K562 (cell line): ENCODE data around the gene EDDM13. TPM values are rescaled to one million over a fixed set of nuclear protein-coding genes. Genes with fewer than 3 reads are reported as not detected.

ENCODE experiments used
- ATAC-seq: fragments of 200-7000 bp; cut with Tn5 transposase; 3 replicates; pipeline ENCODE4 v1.9.1; 2020; ENCODE audit warnings: moderate library complexity
- BruUV-seq: library from RNA; stranded (reverse); fragments of 400-500 nt; replicated peaks from 2 replicates; lab custom pipeline; 2021; lab: Mats Ljungman, UMichigan
- CTCF ChIA-PET: fragments of 300-600 bp; formaldehyde crosslinking; extraction: SDS; loops from one replicate; lab custom pipeline; 2021; ENCODE audit warnings: low intra/inter-chr PET ratio; lab: Yijun Ruan, JAX
- POLR2A ChIA-PET: fragments of 300-600, 350-650 bp; sonication (Branson Sonifier 250); formaldehyde crosslinking; extraction: SDS; loops from one replicate; lab custom pipeline; 2021; ENCODE audit warnings: antibody characterized with exemption, inconsistent platforms; lab: Yijun Ruan, JAX
- DNase-seq, 4 experiments: peaks; one replicate each; pipeline versions ENCODE4 v3.0.0 to v3.0.0-alpha.2; 2011 to 2018; ENCODE audit warnings: low spot score in 3 of 4, mixed read lengths in 3 of 4; ENCODE audit errors: extremely low read depth in 1 of 4
- FAIRE-seq: peaks from 2 replicates; lab custom pipeline; 2011; peaks lifted over from hg19 to GRCh38; lab: Jason Lieb, UNC
- H2AFZ ChIP-seq: 2 replicates; pipeline ENCODE4 v1.6.0; 2011; ENCODE audit warnings: low read depth, low read length, control low read depth, inconsistent platforms
- H3K27ac ChIP-seq: fragments of 200-600 bp; 3 replicates; pipeline ENCODE4 v1.8.0; 2011; ENCODE audit warnings: low read depth, mild to moderate bottlenecking, control low read depth, inconsistent platforms, low read length, moderate library complexity, mixed read lengths; ENCODE audit errors: extremely low read depth
- H3K27me3 ChIP-seq, 2 experiments: fragments of 300-600 bp in 1 of 2; 2 replicates in 1 of 2; 3 replicates in 1 of 2; pipeline versions ENCODE4 v1.6.0 to v1.8.0; 2011; ENCODE audit warnings: inconsistent platforms in 2 of 2, low read length in 2 of 2, mild to moderate bottlenecking in 1 of 2, mixed read lengths in 1 of 2, moderate library complexity in 1 of 2; ENCODE audit not compliant: control insufficient read depth in 2 of 2, insufficient read depth in 2 of 2
- H3K36me3 ChIP-seq: fragments of 300-600 bp; 3 replicates; pipeline ENCODE4 v1.8.0; 2011; ENCODE audit warnings: mild to moderate bottlenecking, low read length, inconsistent platforms; ENCODE audit not compliant: control insufficient read depth, insufficient read depth
- H3K4me1 ChIP-seq, 2 experiments: fragments of 200-600 bp in 1 of 2; replicated peaks in 1 of 2; 2 replicates in 1 of 2; 3 replicates in 1 of 2; pipeline versions ENCODE4 v1.5.1 to v1.8.0; 2011; ENCODE audit warnings: inconsistent platforms in 2 of 2, low read length in 2 of 2, mild to moderate bottlenecking in 1 of 2, mixed read lengths in 1 of 2, moderate library complexity in 1 of 2; ENCODE audit not compliant: control insufficient read depth in 2 of 2, insufficient read depth in 2 of 2
- H3K4me2 ChIP-seq: 2 replicates; pipeline ENCODE4 v1.6.1; 2011; ENCODE audit warnings: low read length, control low read depth, inconsistent platforms, mixed read lengths; ENCODE audit not compliant: insufficient read depth
- H3K4me3 ChIP-seq: fragments of 200-600 bp; sonication (generic), shearing (Covaris generic); 2 replicates; pipeline ENCODE4 v1.5.1; 2016; ENCODE audit warnings: control low read depth, inconsistent platforms
- H3K79me2 ChIP-seq: fragments of 200-600 bp; 3 replicates; pipeline ENCODE4 v1.8.0; 2011; ENCODE audit warnings: low read length, inconsistent platforms; ENCODE audit not compliant: control insufficient read depth, insufficient read depth
- H3K9ac ChIP-seq, 2 experiments: 2 replicates each; pipeline versions ENCODE4 v1.6.0 to v1.6.1; 2011; ENCODE audit warnings: low read depth in 2 of 2, low read length in 2 of 2, control low read depth in 1 of 2, inconsistent platforms in 1 of 2, mild to moderate bottlenecking in 1 of 2, mixed read lengths in 1 of 2; ENCODE audit not compliant: insufficient read depth in 1 of 2
- H3K9me1 ChIP-seq: one replicate; pipeline ENCODE4 v1.6.0; 2011; ENCODE audit warnings: inconsistent platforms, mild to moderate bottlenecking, low read length, moderate library complexity; ENCODE audit not compliant: control insufficient read depth, insufficient read depth
- H3K9me3 ChIP-seq: replicated peaks from 2 replicates; pipeline ENCODE4 v1.5.1; 2011; ENCODE audit warnings: low read depth, low read length, inconsistent platforms; ENCODE audit not compliant: control insufficient read depth, insufficient read depth
- H4K20me1 ChIP-seq: replicated peaks from 2 replicates; pipeline ENCODE4 v1.6.1; 2011; ENCODE audit warnings: low read length, inconsistent platforms, mixed read lengths; ENCODE audit not compliant: control insufficient read depth, insufficient read depth
- CTBP1 ChIP-seq: fragments of 450-650 bp; IDR thresholded peaks from 2 replicates; pipeline ENCODE4 v1.6.1; 2016; ENCODE audit warnings: borderline replicate concordance
- EHMT2 ChIP-seq: fragments of 450-650 bp; IDR thresholded peaks from 2 replicates; pipeline ENCODE4 v1.6.1; 2018; ENCODE audit warnings: antibody characterized with exemption
- EZH2 ChIP-seq: IDR thresholded peaks from 2 replicates; pipeline ENCODE4 v1.6.1; 2012; ENCODE audit warnings: low read depth, mild to moderate bottlenecking, inconsistent platforms, low read length, borderline replicate concordance
- FUS ChIP-seq: fragments of 200-400 bp; formaldehyde crosslinking; optimal IDR thresholded peaks from 2 replicates; pipeline ENCODE3; 2017; ENCODE audit warnings: low read depth, low read length
- PHTF2 ChIP-seq: fragments of 250-450 bp; sonication (Bioruptor Pico); IDR thresholded peaks from 2 replicates; pipeline ENCODE4 v1.5.0; 2021; ENCODE audit warnings: mild to moderate bottlenecking
- RAD51 ChIP-seq: fragments of 450-650 bp; IDR thresholded peaks from 2 replicates; pipeline ENCODE4 v1.7.1; 2016; ENCODE audit warnings: low read depth, mild to moderate bottlenecking, borderline replicate concordance
- STAT5B ChIP-seq: fragments of 250-450 bp; sonication (Bioruptor Pico); IDR thresholded peaks from 2 replicates; pipeline ENCODE4 v1.8.0; 2021; ENCODE audit warnings: mild to moderate bottlenecking, inconsistent platforms
- ZNF311 ChIP-seq: fragments of 250-450 bp; sonication (Bioruptor Pico); IDR thresholded peaks from 2 replicates; pipeline ENCODE4 v1.4.0; 2020; ENCODE audit warnings: mild to moderate bottlenecking, moderate library complexity
- WGBS: fragments of 100-300 bp; shearing (Covaris generic); methylation state at CpG from one replicate; pipeline ENCODE4 v1.1.6; 2016; ENCODE audit warnings: low coverage, mixed read lengths; ENCODE audit not compliant: insufficient coverage; ENCODE audit errors: missing lambda C conversion rate; 5-methylcytosine and 5-hydroxymethylcytosine counted together
- in situ Hi-C: fragments of 300-500 bp; cut with MboI; formaldehyde crosslinking; loops from 4 replicates; pipeline ENCODE4 v1.15.0; 2018; ENCODE audit warnings: inconsistent platforms, mixed read lengths
- intact Hi-C: fragments of 100-400 bp; cut with micrococcal nuclease; formaldehyde crosslinking; loops from 2 replicates; pipeline ENCODE4 v1.14.2; 2022
- polyA plus RNA-seq, 8 experiments: library from polyadenylated mRNA; depleted of rRNA in 4 of 8; stranded (reverse) in 5 of 8; unstranded in 3 of 8; fragments of >200 nt; fragmentation: Nextera tagmentation in 2 of 8; fragmentation: Illumina TruSeq in 1 of 8; extraction: Ambion mirVana in 2 of 8; extraction: Trizol in 1 of 8; gene quantifications; 2 replicates each; pipeline versions ENCODE4 v1.2.1 to v1.2.3, GENCODE V29; 2011 to 2014; ENCODE audit warnings: inconsistent platforms in 1 of 8, missing spikeins in 1 of 8
- total RNA-seq, 7 experiments: library from RNA; depleted of rRNA in 6 of 7; stranded (reverse); fragments of >200 nt in 6 of 7; fragmentation: Illumina TruSeq in 2 of 7; extraction: Trizol in 2 of 7; gene quantifications; 2 replicates each; pipeline versions ENCODE4 v1.2.1 to v1.2.3, GENCODE V29; 2011 to 2021; ENCODE audit warnings: low replicate concordance in 1 of 7

EDDM13 gene
- total and polyA plus RNA-seq, 9 of the 15 experiments (the other 6 are each of a cell fraction or from before 2014, with no cell fraction given) = 2.0 to 7.7 (median 4.1) TPM

DNA sequence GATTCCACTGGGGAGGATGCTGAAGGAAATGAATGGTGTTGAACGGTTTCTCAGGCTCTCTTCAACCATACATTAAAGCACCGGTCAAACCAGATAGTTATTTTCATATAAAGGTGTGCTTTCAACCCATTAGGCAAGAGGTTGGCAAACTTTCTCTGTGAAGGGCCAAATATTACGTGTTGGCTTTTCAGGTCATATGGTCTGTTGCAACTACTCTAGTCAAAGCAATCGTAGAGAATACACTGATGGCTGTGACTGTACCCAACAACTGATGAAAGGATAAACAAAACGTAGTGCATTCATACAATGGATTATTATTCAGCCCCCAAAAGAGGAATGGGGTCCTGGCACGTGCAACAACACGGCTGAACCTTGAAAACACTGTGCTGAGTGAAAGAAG lies 36.2 kb downstream of the EDDM13 start:
- H3K4me3 ChIP-seq = no peak overlapping the region
- no TSS peak for BruUV-seq
- no peak overlapping the region for H3K4me2 ChIP-seq
- no peaks in the 10 kb centered on the region for H3K27me3 ChIP-seq
- 79% methylated on average over 7 of the region's 7 CpGs for WGBS
- H3K9ac ChIP-seq = no peak overlapping the region
- FAIRE-seq = no peak
- peaks cover 3% of the 10 kb centered on the region; the same call in 1 of the 2 replicates for H3K9me3 ChIP-seq
- peaks cover 4% of the 10 kb centered on the region; the same call in 2 of the 3 replicates for H3K79me2 ChIP-seq
- no peak for ATAC-seq
- intact Hi-C loops = loop anchor here (2.0 kb wide), 2 partner anchors 24 to 56 kb away; no protein-coding TSS in a partner anchor
- TF ChIP-seq ZNF311 (CRISPR knock-in tag) = no peak
- no peak for TF ChIP-seq EHMT2
- TF ChIP-seq RAD51 = no peak
- no peak for TF ChIP-seq EZH2
- no peak for TF ChIP-seq CTBP1
- TF ChIP-seq PHTF2 (CRISPR knock-in tag) = no peak
- TF ChIP-seq STAT5B (CRISPR knock-in tag) = no peak
- no peak for TF ChIP-seq FUS
- TF ChIP-seq, all 486 proteins: peak for 0
- DNase-seq = no peak
- Histone ChIP-seq H3K36me3 (peaks cover 53% of the 10 kb centered on the region), H2AFZ (no peak overlapping the region), H3K9me1 (peaks cover 2% of the 10 kb centered on the region), H3K27ac (no peak overlapping the region), H3K4me1 (peaks cover 9 to 22% of the 10 kb centered on the region in 2 experiments), H4K20me1 (no peaks in the 10 kb centered on the region)
- ChIA-PET CTCF (interaction anchor here (0.7 to 2.6 kb wide), 4 partner anchors 24 to 683 kb away, joined by 3 to 10 read pairs (median 4); no protein-coding TSS in a partner anchor), POLR2A (no interaction called here)
- in situ Hi-C loops = loop anchor here (25.0 kb wide), 1 partner anchor 671 kb away; the partner anchor contains the start of genes CCDC106, ZNF580 and ZNF581
